DND-41 (cell line): ENCODE data around the gene CC2D2B.

Experiments used
- EZH2 ChIP-seq: IDR thresholded peaks from 3 replicates; pipeline ENCODE4 v1.6.1; 2012; ENCODE audit warnings: borderline replicate concordance, low read depth, mild to moderate bottlenecking, moderate library complexity, low read length, inconsistent platforms; ENCODE audit not compliant: severe bottlenecking
- TF ChIP-seq, protein P1 (sequence below): IDR thresholded peaks from 2 replicates; pipeline ENCODE4 v1.5.1; 2012; ENCODE audit warnings: borderline replicate concordance, low read length, moderate library complexity, mild to moderate bottlenecking; ENCODE audit not compliant: poor library complexity, severe bottlenecking; ENCODE audit errors: extremely low read depth

DNA sequence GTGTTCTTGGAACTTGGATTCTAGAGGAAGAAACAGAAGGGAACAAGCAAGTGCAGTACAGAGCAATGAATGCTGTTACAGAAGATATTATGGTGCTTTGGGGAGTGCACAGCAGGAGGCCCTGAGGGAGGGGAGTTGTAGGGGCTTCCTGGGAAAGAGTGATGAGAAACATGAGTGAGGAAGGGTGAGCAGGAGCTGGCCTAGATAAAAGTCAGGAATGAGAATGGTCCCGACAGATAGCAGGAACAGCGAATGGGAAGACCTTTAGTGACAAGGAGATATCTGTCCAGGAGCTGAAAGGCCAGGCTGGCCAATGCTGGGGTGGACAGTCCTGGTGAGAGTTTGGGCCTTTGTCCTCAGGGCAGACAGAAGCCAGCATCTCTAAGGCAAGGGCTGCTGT lies 115.0 kb downstream of the CC2D2B start:
- TF ChIP-seq, protein P1, sequence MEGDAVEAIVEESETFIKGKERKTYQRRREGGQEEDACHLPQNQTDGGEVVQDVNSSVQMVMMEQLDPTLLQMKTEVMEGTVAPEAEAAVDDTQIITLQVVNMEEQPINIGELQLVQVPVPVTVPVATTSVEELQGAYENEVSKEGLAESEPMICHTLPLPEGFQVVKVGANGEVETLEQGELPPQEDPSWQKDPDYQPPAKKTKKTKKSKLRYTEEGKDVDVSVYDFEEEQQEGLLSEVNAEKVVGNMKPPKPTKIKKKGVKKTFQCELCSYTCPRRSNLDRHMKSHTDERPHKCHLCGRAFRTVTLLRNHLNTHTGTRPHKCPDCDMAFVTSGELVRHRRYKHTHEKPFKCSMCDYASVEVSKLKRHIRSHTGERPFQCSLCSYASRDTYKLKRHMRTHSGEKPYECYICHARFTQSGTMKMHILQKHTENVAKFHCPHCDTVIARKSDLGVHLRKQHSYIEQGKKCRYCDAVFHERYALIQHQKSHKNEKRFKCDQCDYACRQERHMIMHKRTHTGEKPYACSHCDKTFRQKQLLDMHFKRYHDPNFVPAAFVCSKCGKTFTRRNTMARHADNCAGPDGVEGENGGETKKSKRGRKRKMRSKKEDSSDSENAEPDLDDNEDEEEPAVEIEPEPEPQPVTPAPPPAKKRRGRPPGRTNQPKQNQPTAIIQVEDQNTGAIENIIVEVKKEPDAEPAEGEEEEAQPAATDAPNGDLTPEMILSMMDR: no peak
- no peak for TF ChIP-seq EZH2
